ENCODE results near the gene SASH1. TPM values are rescaled to one million over a fixed set of nuclear protein-coding genes. Genes with fewer than 3 reads are reported as not detected.

SASH1 gene
- total RNA-seq, 1 donor from 2014 or later = 0.86 TPM

- peaks cover 28% of the 10 kb centered on the region for H3K27me3 Mint-ChIP-seq (ENCODE audit: insufficient read depth)
- intact Hi-C loops (cut with micrococcal nuclease) = no loop called here
- no peak for DNase-seq (ENCODE audit: low spot score)
Measured at GRCh38 chr6:148466158-148466557, 123.5 kb downstream of the SASH1 start.

DNA sequence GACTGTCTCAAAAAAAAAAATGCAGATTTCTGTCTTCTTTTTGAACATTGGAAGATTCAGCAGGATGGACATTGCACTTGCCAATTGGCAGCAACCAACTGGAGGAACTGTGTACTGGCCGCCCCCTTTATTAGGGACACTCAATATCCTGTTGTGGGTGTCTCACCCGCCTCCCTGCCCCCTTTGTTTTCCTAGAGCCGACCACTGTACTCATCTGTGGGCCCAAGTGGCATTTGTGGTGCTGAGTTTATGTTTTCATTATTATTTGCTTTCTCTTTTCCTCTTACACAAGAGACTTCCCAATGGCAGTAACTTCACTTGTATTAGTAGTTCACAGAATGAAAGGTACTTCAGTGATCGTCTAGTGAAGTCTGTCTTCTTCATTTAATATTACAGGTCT, 125.3 kb downstream of the SASH1 start:
- Mint-ChIP-seq H3K4me1 (ENCODE audit: low read depth) (peaks cover 7% of the 10 kb centered on the region), H3K9me3 (no peaks in the 10 kb centered on the region), H3K27me3 (ENCODE audit: insufficient read depth) (peaks cover 16% of the 10 kb centered on the region), H3K27ac (no peak overlapping the region), H3K36me3 (ENCODE audit: low read depth) (no peaks in the 10 kb centered on the region), H3K4me3 (no peak overlapping the region)
- intact Hi-C loops (cut with micrococcal nuclease) = no loop called here
- no peak for DNase-seq (ENCODE audit: low spot score)

More at GRCh38 chr6:148466158-148466557, 123.5 kb downstream of the SASH1 start:
- Mint-ChIP-seq H3K4me1 (ENCODE audit: low read depth) (peaks cover 7% of the 10 kb centered on the region), H3K27ac (no peak overlapping the region), H3K9me3 (no peaks in the 10 kb centered on the region), H3K4me3 (no peak overlapping the region), H3K36me3 (ENCODE audit: low read depth) (no peaks in the 10 kb centered on the region)

DNA sequence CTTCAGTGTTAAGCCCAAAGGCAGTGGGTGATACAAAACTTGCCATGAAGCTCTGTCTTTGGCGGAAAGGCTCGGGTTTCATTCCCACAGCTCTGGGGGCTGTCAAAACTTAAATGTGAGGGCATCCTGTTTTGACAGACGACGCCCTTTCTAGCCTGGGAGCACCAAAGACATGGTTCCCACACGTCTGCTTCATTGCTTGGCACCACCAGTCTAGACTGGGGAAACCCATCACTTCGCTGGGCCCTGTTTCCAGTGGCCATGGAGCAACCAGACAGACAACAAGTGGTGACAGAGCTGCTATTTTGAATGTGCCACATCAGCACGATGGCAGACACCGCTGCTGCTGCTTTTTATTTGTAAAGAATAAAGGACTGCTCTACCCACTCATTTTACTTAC, 127.5 kb downstream of the SASH1 start:
- no peak overlapping the region for H3K27ac Mint-ChIP-seq
- DNase-seq (ENCODE audit: low spot score) = no peak
- no peaks in the 10 kb centered on the region for H3K9me3 Mint-ChIP-seq
- H3K4me3 Mint-ChIP-seq = no peak overlapping the region
- no peaks in the 10 kb centered on the region for H3K36me3 Mint-ChIP-seq (ENCODE audit: low read depth)
- intact Hi-C loops (cut with micrococcal nuclease) = no loop called here
- peaks cover 7% of the 10 kb centered on the region for H3K27me3 Mint-ChIP-seq (ENCODE audit: insufficient read depth)
- H3K4me1 Mint-ChIP-seq (ENCODE audit: low read depth) = no peaks in the 10 kb centered on the region

DNA sequence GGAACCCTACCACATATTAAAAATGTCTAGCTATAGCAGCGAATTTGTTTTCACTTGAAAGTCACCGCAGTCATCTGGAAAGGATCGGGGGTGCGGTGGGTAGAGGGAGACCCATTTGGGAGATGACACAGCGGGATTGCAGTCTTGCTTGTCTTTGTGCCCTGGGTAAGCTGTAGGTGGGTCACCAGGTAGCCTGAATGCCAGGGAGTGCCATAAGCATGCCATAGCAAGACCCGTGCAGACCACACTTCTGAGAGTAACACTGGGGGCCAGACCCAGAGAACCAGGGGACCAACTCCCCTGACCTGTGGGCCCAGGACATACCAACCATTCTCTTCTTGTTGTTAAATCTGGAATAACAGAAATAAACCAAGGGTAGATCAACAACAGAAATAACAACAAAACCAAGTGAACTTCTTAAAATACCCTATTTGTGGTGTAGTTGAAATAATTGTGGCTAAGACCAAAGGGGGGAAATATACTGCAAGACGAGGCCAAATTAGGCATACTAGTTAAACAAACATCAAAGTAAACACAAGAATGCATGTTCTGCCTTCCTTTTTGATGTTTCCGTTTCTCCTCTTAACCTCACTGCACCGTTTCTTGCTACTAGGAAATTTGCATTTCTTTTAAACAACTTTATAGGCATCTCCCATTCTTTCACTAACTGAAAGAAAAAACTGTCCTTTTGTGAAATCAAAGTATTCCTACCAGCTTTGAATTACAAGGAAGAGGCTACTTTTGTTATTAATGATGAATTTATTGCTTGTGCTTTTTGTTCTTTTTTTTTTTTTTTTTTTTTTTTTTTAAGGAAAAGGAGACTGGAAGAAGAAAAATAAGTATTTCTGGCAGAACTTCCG, 128.2 kb downstream of the SASH1 start:
- Mint-ChIP-seq H3K4me3 (no peak overlapping the region), H3K36me3 (ENCODE audit: low read depth) (no peaks in the 10 kb centered on the region), H3K27me3 (ENCODE audit: insufficient read depth) (peaks cover 7% of the 10 kb centered on the region), H3K27ac (no peak overlapping the region), H3K9me3 (no peaks in the 10 kb centered on the region), H3K4me1 (ENCODE audit: low read depth) (no peaks in the 10 kb centered on the region)
- no peak for DNase-seq (ENCODE audit: low spot score)
- intact Hi-C loops (cut with micrococcal nuclease) = no loop called here

GRCh38 chr6:148471624-148472159, 129.1 kb downstream of the SASH1 start:
- no peak overlapping the region for H3K4me3 Mint-ChIP-seq
- H3K9me3 Mint-ChIP-seq = no peaks in the 10 kb centered on the region
- peaks cover 5% of the 10 kb centered on the region for H3K27me3 Mint-ChIP-seq (ENCODE audit: insufficient read depth)
- DNase-seq (ENCODE audit: low spot score) = no peak
- H3K4me1 Mint-ChIP-seq (ENCODE audit: low read depth) = no peaks in the 10 kb centered on the region
- H3K27ac Mint-ChIP-seq = no peak overlapping the region
- intact Hi-C loops (cut with micrococcal nuclease) = no loop called here
- no peaks in the 10 kb centered on the region for H3K36me3 Mint-ChIP-seq (ENCODE audit: low read depth)

- Mint-ChIP-seq H3K4me3 (no peak overlapping the region), H3K27ac (no peak overlapping the region), H3K27me3 (ENCODE audit: insufficient read depth) (peaks cover 3% of the 10 kb centered on the region), H3K36me3 (ENCODE audit: low read depth) (no peaks in the 10 kb centered on the region), H3K4me1 (ENCODE audit: low read depth) (no peaks in the 10 kb centered on the region), H3K9me3 (no peaks in the 10 kb centered on the region)
- DNase-seq (ENCODE audit: low spot score) = no peak
- intact Hi-C loops (cut with micrococcal nuclease) = no loop called here
Measured at GRCh38 chr6:148472171-148473105, 129.8 kb downstream of the SASH1 start.

- no peaks in the 10 kb centered on the region for H3K9me3 Mint-ChIP-seq
- H3K4me1 Mint-ChIP-seq (ENCODE audit: low read depth) = no peaks in the 10 kb centered on the region
- H3K27ac Mint-ChIP-seq = no peak overlapping the region
- peaks cover 4% of the 10 kb centered on the region for H3K27me3 Mint-ChIP-seq (ENCODE audit: insufficient read depth)
- intact Hi-C loops (cut with micrococcal nuclease) = no loop called here
- DNase-seq (ENCODE audit: low spot score) = no peak
- H3K4me3 Mint-ChIP-seq = no peak overlapping the region
- H3K36me3 Mint-ChIP-seq (ENCODE audit: low read depth) = no peaks in the 10 kb centered on the region
Measured at GRCh38 chr6:148479497-148479896, 136.9 kb downstream of the SASH1 start.

- intact Hi-C loops (cut with micrococcal nuclease) = no loop called here
- Mint-ChIP-seq H3K27ac (no peak overlapping the region), H3K9me3 (no peaks in the 10 kb centered on the region), H3K4me1 (ENCODE audit: low read depth) (no peaks in the 10 kb centered on the region), H3K27me3 (ENCODE audit: insufficient read depth) (peaks cover 8% of the 10 kb centered on the region), H3K36me3 (ENCODE audit: low read depth) (no peaks in the 10 kb centered on the region), H3K4me3 (no peak overlapping the region)
- no peak for DNase-seq (ENCODE audit: low spot score)
Measured at GRCh38 chr6:148487461-148487860, 144.8 kb downstream of the SASH1 start.

GRCh38 chr6:148491638-148492251, 149.1 kb downstream of the SASH1 start:
- no peak overlapping the region for H3K4me3 Mint-ChIP-seq
- no peak for DNase-seq (ENCODE audit: low spot score)
- no peaks in the 10 kb centered on the region for H3K36me3 Mint-ChIP-seq (ENCODE audit: low read depth)
- peaks cover 4% of the 10 kb centered on the region for H3K27me3 Mint-ChIP-seq (ENCODE audit: insufficient read depth)
- no peaks in the 10 kb centered on the region for H3K4me1 Mint-ChIP-seq (ENCODE audit: low read depth)
- no peak overlapping the region for H3K27ac Mint-ChIP-seq
- no peaks in the 10 kb centered on the region for H3K9me3 Mint-ChIP-seq
- intact Hi-C loops (cut with micrococcal nuclease) = no loop called here

DNA sequence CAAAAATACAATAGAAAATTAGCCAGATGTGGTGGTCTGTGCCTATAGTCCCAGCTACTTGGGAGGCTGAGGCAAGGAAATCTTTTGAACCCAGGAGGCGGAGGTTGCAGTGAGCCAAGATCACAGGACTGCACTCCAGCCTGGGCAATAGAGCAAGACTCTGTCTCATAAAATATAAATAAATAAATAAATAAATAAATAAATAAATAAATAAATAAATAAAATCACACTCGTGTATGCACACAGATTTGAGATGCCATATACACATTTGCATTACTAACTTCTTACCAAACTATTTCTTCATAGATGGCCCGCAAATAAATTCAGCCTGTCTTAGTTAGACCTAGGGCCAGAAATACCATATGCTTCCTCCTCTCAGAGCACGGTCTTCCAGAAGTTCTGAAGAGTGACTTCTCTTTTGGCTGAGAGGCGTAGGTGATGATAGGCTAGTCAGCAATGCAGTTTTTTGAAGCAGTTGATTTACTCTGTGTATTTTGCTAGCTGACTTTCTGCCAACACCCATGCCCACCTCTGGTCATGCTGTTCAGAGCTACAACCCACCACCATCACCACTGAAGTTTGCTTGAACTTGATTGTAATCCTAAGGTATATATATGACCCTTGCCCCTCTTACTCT, 150.1 kb downstream of the SASH1 start:
- H3K36me3 Mint-ChIP-seq (ENCODE audit: low read depth) = no peaks in the 10 kb centered on the region
- intact Hi-C loops (cut with micrococcal nuclease) = no loop called here
- no peak for DNase-seq (ENCODE audit: low spot score)
- H3K4me1 Mint-ChIP-seq (ENCODE audit: low read depth) = no peaks in the 10 kb centered on the region
- peaks cover 4% of the 10 kb centered on the region for H3K27me3 Mint-ChIP-seq (ENCODE audit: insufficient read depth)
- no peaks in the 10 kb centered on the region for H3K9me3 Mint-ChIP-seq
- no peak overlapping the region for H3K4me3 Mint-ChIP-seq
- no peak overlapping the region for H3K27ac Mint-ChIP-seq

- no peak for DNase-seq (ENCODE audit: low spot score)
- H3K4me3 Mint-ChIP-seq = no peak overlapping the region
- H3K36me3 Mint-ChIP-seq (ENCODE audit: low read depth) = no peaks in the 10 kb centered on the region
- H3K9me3 Mint-ChIP-seq = no peaks in the 10 kb centered on the region
- intact Hi-C loops (cut with micrococcal nuclease) = no loop called here
- no peaks in the 10 kb centered on the region for H3K4me1 Mint-ChIP-seq (ENCODE audit: low read depth)
- no peak overlapping the region for H3K27ac Mint-ChIP-seq
- peaks cover 4% of the 10 kb centered on the region for H3K27me3 Mint-ChIP-seq (ENCODE audit: insufficient read depth)
Measured at GRCh38 chr6:148493424-148493823, 150.8 kb downstream of the SASH1 start.

- no peak overlapping the region for H3K27ac Mint-ChIP-seq
- intact Hi-C loops (cut with micrococcal nuclease) = no loop called here
- no peaks in the 10 kb centered on the region for H3K36me3 Mint-ChIP-seq (ENCODE audit: low read depth)
- no peak overlapping the region for H3K4me3 Mint-ChIP-seq
- H3K9me3 Mint-ChIP-seq = no peaks in the 10 kb centered on the region
- H3K27me3 Mint-ChIP-seq (ENCODE audit: insufficient read depth) = no peaks in the 10 kb centered on the region
- H3K4me1 Mint-ChIP-seq (ENCODE audit: low read depth) = no peaks in the 10 kb centered on the region
- DNase-seq (ENCODE audit: low spot score) = no peak
Measured at GRCh38 chr6:148494226-148494625, 151.6 kb downstream of the SASH1 start.

Data from activated T-helper 1 cell treated with anti-CD3 and anti-CD28 coated beads, Interleukin-12 subunit alpha, Interleukin-12 subunit beta, Interleukin-2, Interleukin-4 antibody, amounts not matched to agents 30 ng/mL and 10 ng/mL and 1 ng/mL, durations not matched to agents 14 hours and 24 hours and 36 hours (primary cell).